K562 (cell line): ENCODE results near the gene USP46. TPM values are rescaled to one million over a fixed set of nuclear protein-coding genes. Genes with fewer than 3 reads are reported as not detected.

ENCODE experiments used
- ATAC-seq: fragments of 200-7000 bp; cut with Tn5 transposase; 3 replicates; pipeline ENCODE4 v1.9.1; 2020; ENCODE audit warnings: moderate library complexity
- BruUV-seq: library from RNA; stranded (reverse); fragments of 400-500 nt; replicated peaks from 2 replicates; lab custom pipeline; 2021; lab: Mats Ljungman, UMichigan
- CTCF ChIA-PET: fragments of 300-600 bp; formaldehyde crosslinking; extraction: SDS; loops from one replicate; lab custom pipeline; 2021; ENCODE audit warnings: low intra/inter-chr PET ratio; lab: Yijun Ruan, JAX
- POLR2A ChIA-PET: fragments of 300-600, 350-650 bp; sonication (Branson Sonifier 250); formaldehyde crosslinking; extraction: SDS; loops from one replicate; lab custom pipeline; 2021; ENCODE audit warnings: antibody characterized with exemption, inconsistent platforms; lab: Yijun Ruan, JAX
- DNase-seq, 4 experiments: peaks; one replicate each; pipeline versions ENCODE4 v3.0.0 to v3.0.0-alpha.2; 2011 to 2018; ENCODE audit warnings: low spot score in 3 of 4, mixed read lengths in 3 of 4; ENCODE audit errors: extremely low read depth in 1 of 4
- FAIRE-seq: peaks from 2 replicates; lab custom pipeline; 2011; peaks lifted over from hg19 to GRCh38; lab: Jason Lieb, UNC
- H2AFZ ChIP-seq: 2 replicates; pipeline ENCODE4 v1.6.0; 2011; ENCODE audit warnings: low read depth, low read length, control low read depth, inconsistent platforms
- H3K27ac ChIP-seq: fragments of 200-600 bp; 3 replicates; pipeline ENCODE4 v1.8.0; 2011; ENCODE audit warnings: low read depth, mild to moderate bottlenecking, control low read depth, inconsistent platforms, low read length, moderate library complexity, mixed read lengths; ENCODE audit errors: extremely low read depth
- H3K27me3 ChIP-seq, 2 experiments: fragments of 300-600 bp in 1 of 2; 2 replicates in 1 of 2; 3 replicates in 1 of 2; pipeline versions ENCODE4 v1.6.0 to v1.8.0; 2011; ENCODE audit warnings: inconsistent platforms in 2 of 2, low read length in 2 of 2, mild to moderate bottlenecking in 1 of 2, mixed read lengths in 1 of 2, moderate library complexity in 1 of 2; ENCODE audit not compliant: control insufficient read depth in 2 of 2, insufficient read depth in 2 of 2
- H3K36me3 ChIP-seq: fragments of 300-600 bp; 3 replicates; pipeline ENCODE4 v1.8.0; 2011; ENCODE audit warnings: mild to moderate bottlenecking, low read length, inconsistent platforms; ENCODE audit not compliant: control insufficient read depth, insufficient read depth
- H3K4me1 ChIP-seq, 2 experiments: fragments of 200-600 bp in 1 of 2; replicated peaks in 1 of 2; 2 replicates in 1 of 2; 3 replicates in 1 of 2; pipeline versions ENCODE4 v1.5.1 to v1.8.0; 2011; ENCODE audit warnings: inconsistent platforms in 2 of 2, low read length in 2 of 2, mild to moderate bottlenecking in 1 of 2, mixed read lengths in 1 of 2, moderate library complexity in 1 of 2; ENCODE audit not compliant: control insufficient read depth in 2 of 2, insufficient read depth in 2 of 2
- H3K4me2 ChIP-seq: 2 replicates; pipeline ENCODE4 v1.6.1; 2011; ENCODE audit warnings: low read length, control low read depth, inconsistent platforms, mixed read lengths; ENCODE audit not compliant: insufficient read depth
- H3K4me3 ChIP-seq: fragments of 200-600 bp; sonication (generic), shearing (Covaris generic); 2 replicates; pipeline ENCODE4 v1.5.1; 2016; ENCODE audit warnings: control low read depth, inconsistent platforms
- H3K79me2 ChIP-seq: fragments of 200-600 bp; 3 replicates; pipeline ENCODE4 v1.8.0; 2011; ENCODE audit warnings: low read length, inconsistent platforms; ENCODE audit not compliant: control insufficient read depth, insufficient read depth
- H3K9ac ChIP-seq, 2 experiments: 2 replicates each; pipeline versions ENCODE4 v1.6.0 to v1.6.1; 2011; ENCODE audit warnings: low read depth in 2 of 2, low read length in 2 of 2, control low read depth in 1 of 2, inconsistent platforms in 1 of 2, mild to moderate bottlenecking in 1 of 2, mixed read lengths in 1 of 2; ENCODE audit not compliant: insufficient read depth in 1 of 2
- H3K9me1 ChIP-seq: one replicate; pipeline ENCODE4 v1.6.0; 2011; ENCODE audit warnings: inconsistent platforms, mild to moderate bottlenecking, low read length, moderate library complexity; ENCODE audit not compliant: control insufficient read depth, insufficient read depth
- H3K9me3 ChIP-seq: replicated peaks from 2 replicates; pipeline ENCODE4 v1.5.1; 2011; ENCODE audit warnings: low read depth, low read length, inconsistent platforms; ENCODE audit not compliant: control insufficient read depth, insufficient read depth
- H4K20me1 ChIP-seq: replicated peaks from 2 replicates; pipeline ENCODE4 v1.6.1; 2011; ENCODE audit warnings: low read length, inconsistent platforms, mixed read lengths; ENCODE audit not compliant: control insufficient read depth, insufficient read depth
- CREB3L1 ChIP-seq: fragments of 450-650 bp; IDR thresholded peaks from 2 replicates; pipeline ENCODE4 v1.6.1; 2014; ENCODE audit warnings: low read depth, mild to moderate bottlenecking, moderate library complexity, borderline replicate concordance
- KDM5B ChIP-seq: fragments of 200-600 bp; sonication (generic); IDR thresholded peaks from 2 replicates; pipeline ENCODE4 v1.6.1; 2012; ENCODE audit warnings: low read depth, mild to moderate bottlenecking, moderate library complexity, low read length, control low read depth, inconsistent platforms; ENCODE audit not compliant: insufficient replicate concordance
- MECOM ChIP-seq: fragments of 250-450 bp; sonication (Bioruptor Pico); IDR thresholded peaks from 2 replicates; pipeline ENCODE4 v1.8.0; 2022; ENCODE audit warnings: inconsistent platforms
- NFXL1 ChIP-seq: fragments of 450-650 bp; formaldehyde crosslinking; IDR thresholded peaks from 2 replicates; pipeline ENCODE4 v1.4.0; 2021; ENCODE audit warnings: mild to moderate bottlenecking
- PHF20 ChIP-seq: fragments of 450-650 bp; IDR thresholded peaks from 2 replicates; pipeline ENCODE4 v1.6.1; 2018; ENCODE audit not compliant: partially characterized antibody
- SMARCA5 ChIP-seq: fragments of 450-650 bp; IDR thresholded peaks from 2 replicates; pipeline ENCODE4 v1.6.1; 2016
- SRSF9 ChIP-seq: fragments of 200-400 bp; formaldehyde crosslinking; IDR thresholded peaks from 2 replicates; pipeline ENCODE4 v1.6.1; 2017; ENCODE audit warnings: low read depth, low read length, borderline replicate concordance
- XRCC3 ChIP-seq: fragments of 450-650 bp; IDR thresholded peaks from 2 replicates; pipeline ENCODE4 v1.6.1; 2017; ENCODE audit warnings: mild to moderate bottlenecking, moderate library complexity
- ZNF408 ChIP-seq: fragments of 250-450 bp; sonication (Bioruptor Pico); IDR thresholded peaks from 2 replicates; pipeline ENCODE4 v1.4.0; 2020; ENCODE audit warnings: low read depth, mild to moderate bottlenecking, moderate library complexity
- ZSCAN29 ChIP-seq: fragments of 450-650 bp; IDR thresholded peaks from 2 replicates; pipeline ENCODE4 v1.6.1; 2017
- WGBS: fragments of 100-300 bp; shearing (Covaris generic); methylation state at CpG from one replicate; pipeline ENCODE4 v1.1.6; 2016; ENCODE audit warnings: low coverage, mixed read lengths; ENCODE audit not compliant: insufficient coverage; ENCODE audit errors: missing lambda C conversion rate; 5-methylcytosine and 5-hydroxymethylcytosine counted together
- in situ Hi-C: fragments of 300-500 bp; cut with MboI; formaldehyde crosslinking; loops from 4 replicates; pipeline ENCODE4 v1.15.0; 2018; ENCODE audit warnings: inconsistent platforms, mixed read lengths
- intact Hi-C: fragments of 100-400 bp; cut with micrococcal nuclease; formaldehyde crosslinking; loops from 2 replicates; pipeline ENCODE4 v1.14.2; 2022
- polyA plus RNA-seq, 8 experiments: library from polyadenylated mRNA; depleted of rRNA in 4 of 8; stranded (reverse) in 5 of 8; unstranded in 3 of 8; fragments of >200 nt; fragmentation: Nextera tagmentation in 2 of 8; fragmentation: Illumina TruSeq in 1 of 8; extraction: Ambion mirVana in 2 of 8; extraction: Trizol in 1 of 8; gene quantifications; 2 replicates each; pipeline versions ENCODE4 v1.2.1 to v1.2.3, GENCODE V29; 2011 to 2014; ENCODE audit warnings: inconsistent platforms in 1 of 8, missing spikeins in 1 of 8
- total RNA-seq, 7 experiments: library from RNA; depleted of rRNA in 6 of 7; stranded (reverse); fragments of >200 nt in 6 of 7; fragmentation: Illumina TruSeq in 2 of 7; extraction: Trizol in 2 of 7; gene quantifications; 2 replicates each; pipeline versions ENCODE4 v1.2.1 to v1.2.3, GENCODE V29; 2011 to 2021; ENCODE audit warnings: low replicate concordance in 1 of 7
- TF ChIP-seq, protein P1 (sequence below): fragments of 450-650 bp; conservative IDR thresholded peaks from 2 replicates; pipeline ENCODE4 v1.6.1; 2016; ENCODE audit warnings: missing genetic modification characterization, low read depth, mild to moderate bottlenecking, control low read depth, missing compliant biosample characterization

The USP46 gene
- total and polyA plus RNA-seq, 9 of the 15 experiments (the other 6 are each of a cell fraction or from before 2014, with no cell fraction given): 3.0 to 11.7 (median 8.4) TPM

DNA sequence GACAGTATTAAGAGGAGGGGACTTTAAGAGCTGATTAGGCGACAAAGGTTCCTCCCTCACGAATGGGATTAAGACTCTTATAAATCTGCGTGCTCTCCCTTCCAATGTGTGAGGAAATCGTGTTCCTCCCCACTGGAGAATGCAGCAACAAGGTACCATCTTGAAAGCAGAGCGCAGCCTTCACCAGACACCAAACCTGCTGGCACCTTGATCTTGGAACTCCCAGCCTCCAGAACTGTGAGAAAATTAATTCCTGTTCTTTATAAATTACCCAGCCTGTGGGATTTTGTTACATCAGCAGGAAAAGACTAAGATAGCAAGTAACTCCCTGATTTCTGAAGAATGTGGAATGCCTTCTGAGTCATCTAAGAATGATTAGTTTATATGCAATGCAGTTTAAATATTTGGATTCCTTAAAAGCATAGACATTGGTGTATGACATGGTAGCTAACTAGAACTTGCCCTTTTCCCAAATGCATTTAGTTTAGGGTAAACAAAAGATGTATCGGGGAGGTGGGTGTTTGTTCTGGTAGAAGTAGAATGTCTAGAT, 86.1 kb downstream of the USP46 start (continued):
- TF ChIP-seq KDM5B (no peak), CREB3L1 (no peak), ZSCAN29 (no peak), SRSF9 (no peak)
- TF ChIP-seq, all 486 proteins: peak for 0

- 3% methylated on average over 3 of the region's 3 CpGs for WGBS
- in situ Hi-C loops: no loop called here
- POLR2A ChIA-PET: no interaction called here
These were observed 90.8 kb downstream of the USP46 start for GRCh38 chr4:52568351-52568750.

More at GRCh38 chr4:52568351-52568750, 90.8 kb downstream of the USP46 start:
- H3K9me1 ChIP-seq: no peaks in the 10 kb centered on the region
- H3K4me3 ChIP-seq: no peak overlapping the region
- no peaks in the 10 kb centered on the region for H3K36me3 ChIP-seq
- intact Hi-C loops: no loop called here
- H3K4me2 ChIP-seq: no peak overlapping the region
- no peaks in the 10 kb centered on the region for H3K27me3 ChIP-seq
- FAIRE-seq (no peak), ATAC-seq (no peak), DNase-seq (no peak)
- BruUV-seq: no TSS peak
- no peaks in the 10 kb centered on the region for H4K20me1 ChIP-seq
- no peak overlapping the region for H3K27ac ChIP-seq
- no peak overlapping the region for H2AFZ ChIP-seq
- TF ChIP-seq, protein P1, sequence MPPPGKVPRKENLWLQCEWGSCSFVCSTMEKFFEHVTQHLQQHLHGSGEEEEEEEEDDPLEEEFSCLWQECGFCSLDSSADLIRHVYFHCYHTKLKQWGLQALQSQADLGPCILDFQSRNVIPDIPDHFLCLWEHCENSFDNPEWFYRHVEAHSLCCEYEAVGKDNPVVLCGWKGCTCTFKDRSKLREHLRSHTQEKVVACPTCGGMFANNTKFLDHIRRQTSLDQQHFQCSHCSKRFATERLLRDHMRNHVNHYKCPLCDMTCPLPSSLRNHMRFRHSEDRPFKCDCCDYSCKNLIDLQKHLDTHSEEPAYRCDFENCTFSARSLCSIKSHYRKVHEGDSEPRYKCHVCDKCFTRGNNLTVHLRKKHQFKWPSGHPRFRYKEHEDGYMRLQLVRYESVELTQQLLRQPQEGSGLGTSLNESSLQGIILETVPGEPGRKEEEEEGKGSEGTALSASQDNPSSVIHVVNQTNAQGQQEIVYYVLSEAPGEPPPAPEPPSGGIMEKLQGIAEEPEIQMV (tag): no peak
- TF ChIP-seq XRCC3: no peak
- no peak for TF ChIP-seq NFXL1 (CRISPR knock-in tag)
- no peak for TF ChIP-seq SMARCA5
- no peak for TF ChIP-seq MECOM
- no peak for TF ChIP-seq ZNF408
- TF ChIP-seq PHF20: no peak
- H3K9ac ChIP-seq: no peak overlapping the region
- CTCF ChIA-PET: no interaction called here
- H3K9me3 ChIP-seq: no peaks in the 10 kb centered on the region
- no peaks in the 10 kb centered on the region for H3K79me2 ChIP-seq
- no peaks in the 10 kb centered on the region for H3K4me1 ChIP-seq
